Adrenal gland (tissue), 12 donors: ENCODE results near the gene CTXND1. TPM values are rescaled to one million over a fixed set of nuclear protein-coding genes. Genes with fewer than 3 reads are reported as not detected.

Source experiments
- DNase-seq, 7 donors: peaks; one replicate each; pipeline ENCODE4 v3.0.0-alpha.2; 2019 to 2020
- H3K27ac ChIP-seq, 5 donors: fragments of 200-600 bp; sonication (generic) in 4 of 5; 1 replicate in 3 of 5; 2 replicates in 2 of 5; pipeline versions ENCODE4 v1.5.1 to v1.8.0; 2016 to 2020; ENCODE audit warnings: mild to moderate bottlenecking in 1 of 5
- H3K27me3 ChIP-seq: fragments of 200-600 bp; 2 replicates; pipeline ENCODE4 v1.8.0; 2021
- H3K36me3 ChIP-seq, 2 donors: fragments of 200-600 bp; replicated peaks in 1 of 2; 1 replicate in 1 of 2; 2 replicates in 1 of 2; pipeline versions ENCODE4 v1.5.1 to v1.8.0; 2018 to 2022
- H3K4me1 ChIP-seq, 2 donors: fragments of 200-600 bp; replicated peaks in 1 of 2; 1 replicate in 1 of 2; 2 replicates in 1 of 2; pipeline versions ENCODE4 v1.5.1 to v1.8.0; 2018 to 2021
- H3K4me3 ChIP-seq, 4 donors: fragments of 200-600 bp; sonication (generic) in 3 of 4; one replicate each; pipeline ENCODE4 v1.5.1; 2016 to 2018
- H3K9me3 ChIP-seq, 3 donors: fragments of 200-600 bp; sonication (generic) in 1 of 3; replicated peaks in 1 of 3; 1 replicate in 2 of 3; 2 replicates in 1 of 3; pipeline versions ENCODE4 v1.5.1 to v1.8.0; 2016 to 2021
- POLR2A ChIP-seq, 2 donors: fragments of 450-650 bp; IDR thresholded peaks; one replicate each; pipeline ENCODE4 v1.6.1; 2017; ENCODE audit warnings: antibody characterized with exemption in 2 of 2, mild to moderate bottlenecking in 2 of 2, moderate library complexity in 1 of 2
- WGBS, 4 donors: extraction: QIAGEN DNeasy Blood & Tissue Kit in 2 of 4; methylation state at CpG; one replicate each; pipeline versions ENCODE4 v1.1.5 to v1.1.7; 2013 to 2017; 5-methylcytosine and 5-hydroxymethylcytosine counted together
- intact Hi-C, 2 donors: fragments of 100-400 bp; cut with DNase I; formaldehyde crosslinking; loops; one replicate each; pipeline versions ENCODE4 v1.14.1 to v1.15.0; 2022 to 2023
- polyA plus RNA-seq, 3 donors: library from polyadenylated mRNA; stranded (reverse); fragments of 200-250 nt in 2 of 3; fragments of 350-450 nt in 1 of 3; fragmentation: Illumina TruSeq in 1 of 3; extraction: RNeasy Lipid Tissue Mini Kit (QIAGEN cat#74804) in 1 of 3; gene quantifications; one replicate each; pipeline ENCODE4 v1.2.3, GENCODE V29; 2013 to 2014
- total RNA-seq, 9 donors: library from RNA; depleted of rRNA in 4 of 9; stranded (reverse); fragments of >200 nt in 4 of 9; fragments of 120-200 nt in 1 of 9; fragmentation: NEBNext Ultra II Directional in 1 of 9; extraction: Animal tissue kit (Norgen Biotek cat#: 25700) in 1 of 9; gene quantifications; one replicate each; pipeline versions ENCODE4 v1.1.0 to v1.2.4, GENCODE V29; 2013 to 2023
- TF ChIP-seq, protein P1 (sequence below), 6 experiments: fragments of 450-650 bp in 4 of 6; fragments of 200-600 bp in 2 of 6; sonication (generic) in 1 of 6; IDR thresholded peaks; 1 replicate in 5 of 6; 2 replicates in 1 of 6; pipeline versions ENCODE4 v1.5.1 to v1.8.0; 2016 to 2021; ENCODE audit warnings: antibody characterized with exemption in 6 of 6, mild to moderate bottlenecking in 2 of 6, moderate library complexity in 1 of 6
- donor health status: healthy with polysubstance abuse.
- donor health status: Bipolar disorder and iron deficiency.
- donor health status: DM: yes; HTN: yes; CAD: no.
- donor health status: DM: no; HTN: no; CAD: no.
- donor health status: DM: no; HTN: no; CAD: no.
- donor health status: DM: yes; HTN: yes; CAD: no.

CTXND1 gene
- total and polyA plus RNA-seq, 12 donors: 0.55 to 17.4 (median 4.3) TPM

DNA sequence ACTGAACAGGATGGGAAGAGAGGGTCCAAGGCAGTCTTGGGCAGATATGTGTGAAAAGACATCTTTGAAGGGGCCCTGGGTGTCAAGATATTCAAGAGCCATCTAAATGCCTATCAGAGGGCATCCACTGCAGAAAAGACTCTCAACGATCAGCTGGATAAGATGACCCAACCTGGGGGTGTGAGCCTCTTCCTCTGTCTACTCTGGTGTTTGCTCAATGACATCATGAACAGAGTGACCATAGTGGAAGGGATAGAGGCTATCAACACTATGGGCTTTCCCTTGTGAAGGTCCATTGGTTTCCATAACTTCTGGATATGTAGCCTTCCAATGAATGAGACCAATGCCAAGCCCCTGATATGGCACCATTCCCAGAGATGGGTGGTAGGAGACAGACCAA is 57.1 kb downstream of the CTXND1 start:
- no peak overlapping the region for H3K27ac ChIP-seq
- no peaks in the 10 kb centered on the region for H3K36me3 ChIP-seq
- DNase-seq: peak in 1 of 7 donors; percentile 24
- intact Hi-C loops: no loop called here
- H3K4me1 ChIP-seq: no peaks in the 10 kb centered on the region
- 58 to 91% (median 84%) methylated on average over 1 of the region's 1 CpG for WGBS, 4 donors
- no peaks in the 10 kb centered on the region for H3K9me3 ChIP-seq
- TF ChIP-seq, protein P1, sequence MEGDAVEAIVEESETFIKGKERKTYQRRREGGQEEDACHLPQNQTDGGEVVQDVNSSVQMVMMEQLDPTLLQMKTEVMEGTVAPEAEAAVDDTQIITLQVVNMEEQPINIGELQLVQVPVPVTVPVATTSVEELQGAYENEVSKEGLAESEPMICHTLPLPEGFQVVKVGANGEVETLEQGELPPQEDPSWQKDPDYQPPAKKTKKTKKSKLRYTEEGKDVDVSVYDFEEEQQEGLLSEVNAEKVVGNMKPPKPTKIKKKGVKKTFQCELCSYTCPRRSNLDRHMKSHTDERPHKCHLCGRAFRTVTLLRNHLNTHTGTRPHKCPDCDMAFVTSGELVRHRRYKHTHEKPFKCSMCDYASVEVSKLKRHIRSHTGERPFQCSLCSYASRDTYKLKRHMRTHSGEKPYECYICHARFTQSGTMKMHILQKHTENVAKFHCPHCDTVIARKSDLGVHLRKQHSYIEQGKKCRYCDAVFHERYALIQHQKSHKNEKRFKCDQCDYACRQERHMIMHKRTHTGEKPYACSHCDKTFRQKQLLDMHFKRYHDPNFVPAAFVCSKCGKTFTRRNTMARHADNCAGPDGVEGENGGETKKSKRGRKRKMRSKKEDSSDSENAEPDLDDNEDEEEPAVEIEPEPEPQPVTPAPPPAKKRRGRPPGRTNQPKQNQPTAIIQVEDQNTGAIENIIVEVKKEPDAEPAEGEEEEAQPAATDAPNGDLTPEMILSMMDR (IDR thresholded peaks at IDR 0.05): no peak
- no peak for TF ChIP-seq POLR2A (IDR thresholded peaks at IDR 0.05)
- H3K27me3 ChIP-seq: no peaks in the 10 kb centered on the region
- no peak overlapping the region for H3K4me3 ChIP-seq

DNA sequence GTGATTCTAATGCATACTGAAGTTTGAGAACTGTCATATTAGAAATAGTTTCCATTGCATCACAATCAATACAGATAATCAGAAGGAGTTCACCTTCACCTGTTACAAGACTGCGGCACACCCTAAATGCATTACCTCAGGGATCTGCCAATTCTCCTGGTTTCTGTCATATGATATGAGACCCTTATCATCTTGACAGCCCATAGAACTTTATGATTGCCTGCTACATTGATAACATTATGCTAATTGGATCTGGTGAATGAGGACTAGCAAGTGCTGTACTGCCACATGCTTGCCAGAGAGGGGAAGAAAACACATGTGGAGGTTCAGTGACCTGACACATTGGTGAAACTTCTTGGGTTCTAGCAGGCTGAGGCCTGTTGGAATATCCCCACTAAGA is 57.8 kb downstream of the CTXND1 start:
- Histone ChIP-seq H3K27me3 (no peaks in the 10 kb centered on the region), H3K4me1 (no peaks in the 10 kb centered on the region), H3K27ac (no peak overlapping the region), H3K36me3 (no peaks in the 10 kb centered on the region), H3K9me3 (no peaks in the 10 kb centered on the region), H3K4me3 (no peak overlapping the region)
- 86 to 100% (median 93%) methylated on average over 1 of the region's 1 CpG for WGBS, 4 donors
- peak in 1 of 7 donors; percentile 2 for DNase-seq
- TF ChIP-seq, protein P1 (IDR thresholded peaks at IDR 0.05): no peak
- no peak for TF ChIP-seq POLR2A (IDR thresholded peaks at IDR 0.05)
- intact Hi-C loops: no loop called here

- Histone ChIP-seq H3K4me3 (no peak overlapping the region), H3K27me3 (no peaks in the 10 kb centered on the region), H3K9me3 (no peaks in the 10 kb centered on the region), H3K4me1 (no peaks in the 10 kb centered on the region), H3K27ac (no peak overlapping the region), H3K36me3 (peaks cover 0 to 3% of the 10 kb centered on the region in 2 donors)
- 89 to 96% (median 93%) methylated on average over 8 of the region's 8 CpGs for WGBS, 4 donors
- intact Hi-C loops: no loop called here
- TF ChIP-seq, protein P1 (IDR thresholded peaks at IDR 0.05): no peak
- no peak for TF ChIP-seq POLR2A (IDR thresholded peaks at IDR 0.05)
- DNase-seq: peak in 1 of 7 donors; percentile 33
Observed at GRCh38 chr15:80191897-80192595, 60.0 kb downstream of the CTXND1 start.

DNA sequence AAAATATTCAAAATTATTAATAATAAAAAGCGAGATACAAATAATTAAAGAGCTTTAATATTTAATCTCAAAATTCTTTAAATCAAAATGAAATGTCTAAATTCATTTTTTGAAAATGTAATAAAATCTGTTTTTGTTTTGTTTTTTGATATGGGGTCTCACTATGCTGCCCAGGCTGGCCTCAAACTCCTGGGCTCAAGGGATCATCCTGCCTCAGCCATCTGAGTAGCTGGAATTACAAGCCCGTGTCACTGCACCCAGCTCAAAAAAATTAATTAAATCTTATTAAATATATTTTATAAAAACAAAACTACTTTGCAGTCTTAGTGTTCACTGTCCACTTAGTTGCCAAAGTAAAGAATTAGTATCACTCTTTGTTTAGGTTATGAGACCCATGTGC is 60.8 kb downstream of the CTXND1 start:
- TF ChIP-seq, protein P1 (IDR thresholded peaks at IDR 0.05): no peak
- no peak for TF ChIP-seq POLR2A (IDR thresholded peaks at IDR 0.05)
- Histone ChIP-seq H3K4me3 (no peak overlapping the region), H3K4me1 (no peaks in the 10 kb centered on the region), H3K36me3 (peaks cover 0 to 11% of the 10 kb centered on the region in 2 donors), H3K9me3 (no peaks in the 10 kb centered on the region), H3K27ac (no peak overlapping the region), H3K27me3 (no peaks in the 10 kb centered on the region)
- peak in 1 of 7 donors; percentile 2 for DNase-seq
- intact Hi-C loops: no loop called here
- 92 to 96% (median 94%) methylated on average over 2 of the region's 2 CpGs for WGBS, 4 donors
